ENCODE results near the gene ACE. TPM values are rescaled to one million over a fixed set of nuclear protein-coding genes. Genes with fewer than 3 reads are reported as not detected.

The ACE gene
- total RNA-seq, 1 experiment from 2014 or later, result 5.4 TPM

GRCh38 chr17:63512388-63512787, 35.5 kb downstream of the ACE start:
- no peak overlapping the region for H3K14ac ChIP-seq (ENCODE audit: insufficient read depth, low read length)
- no peaks in the 10 kb centered on the region for H3K9me3 ChIP-seq (ENCODE audit: control insufficient read depth, low read depth, low read length)
- H3K27ac ChIP-seq (ENCODE audit: insufficient read length, low read depth, low read length), result no peak overlapping the region
- peaks cover 7% of the 10 kb centered on the region for H3K27me3 Mint-ChIP-seq (ENCODE audit: low read depth)
- H3K4me1 ChIP-seq (ENCODE audit: insufficient read depth, low read length), result no peaks in the 10 kb centered on the region
- no peak overlapping the region for H3K4ac ChIP-seq (ENCODE audit: low read depth, low read length)
- DNase-seq, result no peak
- no peak overlapping the region for H2AK5ac ChIP-seq (ENCODE audit: insufficient read length, low read length)
- no peaks in the 10 kb centered on the region for H4K20me1 ChIP-seq (ENCODE audit: control insufficient read depth, insufficient read depth, insufficient read length)
- H2AFZ ChIP-seq (ENCODE audit: low read length), result no peak overlapping the region
- no peak overlapping the region for H3K56ac ChIP-seq (ENCODE audit: insufficient read length, low read depth, low read length)
- H3K4me2 ChIP-seq (ENCODE audit: insufficient read depth, insufficient read length, low read length), result no peak overlapping the region
- no peaks in the 10 kb centered on the region for H3K79me2 ChIP-seq (ENCODE audit: insufficient read depth, low read length)
- H2BK15ac ChIP-seq (ENCODE audit: low read depth, low read length), result no peak overlapping the region
- no CpG with 5 or more reads among the region's 3 CpGs for WGBS (ENCODE audit: extremely low coverage, insufficient read length, low lambda C conversion rate)
- no peak overlapping the region for H4K8ac ChIP-seq (replicated peaks; ENCODE audit: insufficient read length, low read depth, low read length)
- H3K9ac ChIP-seq (ENCODE audit: extremely low read depth, insufficient read length, low read length), result no peak overlapping the region
- no peaks in the 10 kb centered on the region for H3K79me1 ChIP-seq (ENCODE audit: insufficient read depth, low read depth, low read length, poor library complexity, severe bottlenecking)
- H3K27me3 ChIP-seq (ENCODE audit: insufficient read depth, low read length), result no peaks in the 10 kb centered on the region
- H3K36me3 Mint-ChIP-seq (ENCODE audit: insufficient read depth in 1 of 3, low read depth in 3 of 3), result no peaks in the 10 kb centered on the region
- H3K23me2 ChIP-seq (ENCODE audit: insufficient read length, low read depth, low read length, poor library complexity, severe bottlenecking), result no peaks in the 10 kb centered on the region
- no peak overlapping the region for H3T11ph ChIP-seq (ENCODE audit: low read length)
- H4K5ac ChIP-seq (ENCODE audit: insufficient read length, low read depth, low read length), result no peak overlapping the region
- no peak overlapping the region for H2BK12ac ChIP-seq (ENCODE audit: insufficient read length, low read depth, low read length)
- no peak overlapping the region for H2BK120ac ChIP-seq (ENCODE audit: low read depth, low read length, poor library complexity, severe bottlenecking)
- H3K9me3 Mint-ChIP-seq, result no peaks in the 10 kb centered on the region
- no peak for TF ChIP-seq CTCF (conservative IDR thresholded peaks at IDR 0.05)
- H3K23ac ChIP-seq (ENCODE audit: insufficient read length, low read depth, low read length), result no peak overlapping the region
- no peaks in the 10 kb centered on the region for H3K4me1 Mint-ChIP-seq
- no peak overlapping the region for H2BK20ac ChIP-seq (ENCODE audit: low read depth, low read length, poor library complexity, severe bottlenecking)
- no peak overlapping the region for H3K27ac Mint-ChIP-seq
- no peak overlapping the region for H3K4me3 Mint-ChIP-seq
- no peak overlapping the region for H4K91ac ChIP-seq (ENCODE audit: insufficient read length, low read depth, low read length)
- H3K18ac ChIP-seq (ENCODE audit: insufficient read length, low read depth, low read length), result no peak overlapping the region
- H2BK5ac ChIP-seq (ENCODE audit: insufficient read length, low read length), result no peak overlapping the region

Measured in H9 (cell line).